Keratinocyte (primary cell): ENCODE results near the gene PELI1. TPM values are rescaled to one million over a fixed set of nuclear protein-coding genes. Genes with fewer than 3 reads are reported as not detected.
A peak's percentile ranks its signal among the peaks of the same experiment; 100 is the strongest.

ENCODE experiments used
- DNase-seq: peaks from one replicate; pipeline ENCODE4 v3.0.0-alpha.2; 2011; ENCODE audit warnings: low read depth, missing footprints, low spot score
- FAIRE-seq: peaks from 2 replicates; lab custom pipeline; 2011; peaks lifted over from hg19 to GRCh38; lab: Jason Lieb, UNC
- H2AFZ ChIP-seq: 2 replicates; pipeline ENCODE4 v1.6.0; 2012; ENCODE audit warnings: low read length, control low read depth, inconsistent platforms; ENCODE audit not compliant: control insufficient read depth
- H3K27ac ChIP-seq: 2 replicates; pipeline ENCODE4 v1.5.1; 2011; ENCODE audit warnings: low read length; ENCODE audit not compliant: control insufficient read depth, insufficient read depth
- H3K27me3 ChIP-seq: 3 replicates; pipeline ENCODE4 v1.6.0; 2011; ENCODE audit warnings: low read length; ENCODE audit not compliant: control insufficient read depth, insufficient read depth; ENCODE audit errors: extremely low read depth
- H3K36me3 ChIP-seq, 2 experiments: 2 replicates in 1 of 2; 3 replicates in 1 of 2; pipeline ENCODE4 v1.5.1; 2011; ENCODE audit warnings: low read length in 2 of 2, mild to moderate bottlenecking in 1 of 2; ENCODE audit not compliant: control insufficient read depth in 2 of 2, insufficient read depth in 2 of 2; ENCODE audit errors: extremely low read depth in 1 of 2
- H3K4me1 ChIP-seq: 3 replicates; pipeline ENCODE4 v1.5.1; 2011; ENCODE audit warnings: low read length; ENCODE audit not compliant: control insufficient read depth, insufficient read depth; ENCODE audit errors: extremely low read depth
- H3K4me2 ChIP-seq: 3 replicates; pipeline ENCODE4 v1.6.0; 2011; ENCODE audit warnings: low read depth, low read length; ENCODE audit not compliant: control insufficient read depth, insufficient read depth; ENCODE audit errors: extremely low read depth
- H3K4me3 ChIP-seq, 3 experiments: fragments of 200-600 bp in 1 of 3; sonication (generic) in 1 of 3; 2 replicates in 2 of 3; 3 replicates in 1 of 3; pipeline ENCODE4 v1.5.1; 2011 to 2016; ENCODE audit warnings: low read length in 3 of 3, mild to moderate bottlenecking in 3 of 3, control low read depth in 2 of 3, inconsistent platforms in 1 of 3, low read depth in 1 of 3, mixed read lengths in 1 of 3, mixed run types in 1 of 3, moderate library complexity in 1 of 3; ENCODE audit not compliant: control insufficient read depth in 2 of 3, insufficient read depth in 2 of 3; ENCODE audit errors: extremely low read depth in 1 of 3
- H3K79me2 ChIP-seq: 2 replicates; pipeline ENCODE4 v1.6.0; 2012; ENCODE audit warnings: low read length; ENCODE audit not compliant: control insufficient read depth, insufficient read depth
- H3K9ac ChIP-seq: 3 replicates; pipeline ENCODE4 v1.6.0; 2011; ENCODE audit warnings: low read length; ENCODE audit not compliant: control insufficient read depth, insufficient read depth; ENCODE audit errors: extremely low read depth
- H3K9me1 ChIP-seq: 3 replicates; pipeline ENCODE4 v1.6.0; 2011; ENCODE audit warnings: low read length; ENCODE audit not compliant: control insufficient read depth, insufficient read depth; ENCODE audit errors: extremely low read depth
- H3K9me3 ChIP-seq: 2 replicates; pipeline ENCODE4 v1.5.1; 2012; ENCODE audit warnings: low read depth, low read length; ENCODE audit not compliant: control insufficient read depth
- H4K20me1 ChIP-seq: 3 replicates; pipeline ENCODE4 v1.6.0; 2011; ENCODE audit warnings: low read length; ENCODE audit not compliant: control insufficient read depth, insufficient read depth; ENCODE audit errors: extremely low read depth
- EZH2 ChIP-seq: IDR thresholded peaks from one replicate; pipeline ENCODE4 v1.6.1; 2012; ENCODE audit warnings: inconsistent platforms, mild to moderate bottlenecking, low read length, moderate library complexity
- dilution Hi-C: fragments of 300-500 bp; cut with MboI; formaldehyde crosslinking; loops from one replicate; pipeline ENCODE4 v1.7.0; 2020; ENCODE audit warnings: low sequenced_read_pairs; ENCODE audit not compliant: extremely low pct_ligation_motif_present
- polyA plus RNA-seq, 5 experiments: library from polyadenylated mRNA; depleted of rRNA in 3 of 5; stranded (reverse) in 3 of 5; stranded (forward) in 1 of 5; unstranded in 1 of 5; fragments of >200 nt; gene quantifications; 1 replicate in 1 of 5; 2 replicates in 3 of 5; 3 replicates in 1 of 5; pipeline versions ENCODE4 v1.2.1 to v1.2.3, GENCODE V29; 2011 to 2012; ENCODE audit warnings: missing spikeins in 2 of 5, low read depth in 1 of 5, low replicate concordance in 1 of 5
- TF ChIP-seq, protein P1 (sequence below), 3 experiments: IDR thresholded peaks in 1 of 3; conservative IDR thresholded peaks in 1 of 3; optimal IDR thresholded peaks in 1 of 3; 2 replicates in 2 of 3; 3 replicates in 1 of 3; pipeline versions ENCODE3 to v1.5.1; 2011; ENCODE audit warnings: low read length in 3 of 3, mild to moderate bottlenecking in 3 of 3, moderate library complexity in 2 of 3, control low read depth in 1 of 3, inconsistent platforms in 1 of 3; ENCODE audit not compliant: insufficient read depth in 2 of 3; ENCODE audit errors: extremely low read depth in 1 of 3

The PELI1 gene
- polyA plus RNA-seq, 1 donor (not counting 4 experiments of a cell fraction or from before 2014, with no cell fraction given) = 21.2 TPM

- DNase-seq = no peak
- H3K79me2 ChIP-seq = peaks cover 82% of the 10 kb centered on the region
These were observed 3.5 kb downstream of the PELI1 start for GRCh38 chr2:64140665-64141200.

DNA sequence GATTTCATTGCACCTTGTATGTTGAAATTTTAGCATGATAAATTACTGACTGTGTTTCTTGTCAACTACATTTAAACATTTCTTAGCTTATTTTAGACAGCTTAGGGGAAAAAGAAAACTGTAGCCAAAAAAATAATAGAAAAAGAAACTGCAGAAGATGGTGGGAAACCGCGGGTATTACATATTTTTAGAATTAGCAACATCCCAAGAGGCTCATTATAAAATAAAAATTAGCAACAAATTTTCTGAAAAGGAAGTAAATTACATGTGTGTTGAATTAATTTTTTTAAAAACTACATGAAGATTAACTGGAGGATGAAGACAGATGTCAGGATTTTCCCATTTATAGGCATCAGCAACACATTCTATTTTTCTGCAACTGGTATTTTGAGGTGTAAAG, 4.3 kb downstream of the PELI1 start:
- Histone ChIP-seq H3K27ac (no peak overlapping the region), H3K9me3 (no peaks in the 10 kb centered on the region), H3K4me3 (no peak overlapping the region), H3K9me1 (no peaks in the 10 kb centered on the region), H3K9ac (no peak overlapping the region), H3K36me3 (no peaks in the 10 kb centered on the region), H3K79me2 (peaks cover 89% of the 10 kb centered on the region), H3K4me1 (peaks cover 31% of the 10 kb centered on the region), H4K20me1 (no peaks in the 10 kb centered on the region), H2AFZ (no peak overlapping the region), H3K4me2 (no peak overlapping the region), H3K27me3 (no peaks in the 10 kb centered on the region)
- DNase-seq (no peak), FAIRE-seq (no peak)
- TF ChIP-seq EZH2 = no peak
- TF ChIP-seq, protein P1, sequence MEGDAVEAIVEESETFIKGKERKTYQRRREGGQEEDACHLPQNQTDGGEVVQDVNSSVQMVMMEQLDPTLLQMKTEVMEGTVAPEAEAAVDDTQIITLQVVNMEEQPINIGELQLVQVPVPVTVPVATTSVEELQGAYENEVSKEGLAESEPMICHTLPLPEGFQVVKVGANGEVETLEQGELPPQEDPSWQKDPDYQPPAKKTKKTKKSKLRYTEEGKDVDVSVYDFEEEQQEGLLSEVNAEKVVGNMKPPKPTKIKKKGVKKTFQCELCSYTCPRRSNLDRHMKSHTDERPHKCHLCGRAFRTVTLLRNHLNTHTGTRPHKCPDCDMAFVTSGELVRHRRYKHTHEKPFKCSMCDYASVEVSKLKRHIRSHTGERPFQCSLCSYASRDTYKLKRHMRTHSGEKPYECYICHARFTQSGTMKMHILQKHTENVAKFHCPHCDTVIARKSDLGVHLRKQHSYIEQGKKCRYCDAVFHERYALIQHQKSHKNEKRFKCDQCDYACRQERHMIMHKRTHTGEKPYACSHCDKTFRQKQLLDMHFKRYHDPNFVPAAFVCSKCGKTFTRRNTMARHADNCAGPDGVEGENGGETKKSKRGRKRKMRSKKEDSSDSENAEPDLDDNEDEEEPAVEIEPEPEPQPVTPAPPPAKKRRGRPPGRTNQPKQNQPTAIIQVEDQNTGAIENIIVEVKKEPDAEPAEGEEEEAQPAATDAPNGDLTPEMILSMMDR (optimal IDR thresholded peaks at IDR 0.05 in 1 of 3, IDR thresholded peaks at IDR 0.05 in 1 of 3, conservative IDR thresholded peaks at IDR 0.05 in 1 of 3; ENCODE audit: extremely low read depth in 1 of 3, insufficient read depth in 2 of 3, low read length in 3 of 3) = no peak
- dilution Hi-C loops = no loop called here

More at GRCh38 chr2:64140665-64141200, 3.5 kb downstream of the PELI1 start:
- Histone ChIP-seq H3K9me1 (no peaks in the 10 kb centered on the region), H3K27ac (peak overlapping the region; percentile 1), H3K9ac (no peak overlapping the region), H3K4me2 (no peak overlapping the region), H3K9me3 (no peaks in the 10 kb centered on the region), H3K36me3 (no peaks in the 10 kb centered on the region), H3K4me1 (peaks cover 27% of the 10 kb centered on the region), H3K27me3 (no peaks in the 10 kb centered on the region), H4K20me1 (no peaks in the 10 kb centered on the region), H2AFZ (no peak overlapping the region), H3K4me3 (no peak overlapping the region)
- no peak for FAIRE-seq
- TF ChIP-seq, protein P1 (optimal IDR thresholded peaks at IDR 0.05 in 1 of 3, IDR thresholded peaks at IDR 0.05 in 1 of 3, conservative IDR thresholded peaks at IDR 0.05 in 1 of 3; ENCODE audit: extremely low read depth in 1 of 3, insufficient read depth in 2 of 3, low read length in 3 of 3) = no peak
- TF ChIP-seq EZH2 = no peak
- dilution Hi-C loops = no loop called here
